RWPE2 (cell line): Measurements from ENCODE around the gene TRMT2B.
"Not testable (repeated sequence)": the region's sequence is repeated elsewhere in the genome, so short reads cannot be mapped to it uniquely, and the experiment has no call there.

Experiments used
- ATAC-seq: fragments of 200-7000 bp; cut with Tn5 transposase; 3 replicates; pipeline ENCODE4 v1.9.1; 2021; ENCODE audit warnings: low read depth
- DNase-seq: peaks from one replicate; pipeline ENCODE4 v3.0.0-alpha.2; 2020; ENCODE audit warnings: low spot score
- H3K27ac ChIP-seq: fragments of 450-650 bp; 2 replicates; pipeline ENCODE4 v1.5.1; 2017; ENCODE audit warnings: mild to moderate bottlenecking; ENCODE audit not compliant: poor library complexity, severe bottlenecking
- H3K27me3 ChIP-seq: fragments of 250-450 bp; sonication (Bioruptor Pico); 2 replicates; pipeline ENCODE4 v1.5.1; 2021; ENCODE audit warnings: mild to moderate bottlenecking, moderate library complexity; ENCODE audit not compliant: insufficient read depth, poor library complexity, severe bottlenecking
- H3K36me3 ChIP-seq: fragments of 250-450 bp; sonication (Bioruptor Pico); 2 replicates; pipeline ENCODE4 v1.5.1; 2020; ENCODE audit warnings: low read depth, mild to moderate bottlenecking, moderate library complexity
- H3K4me1 ChIP-seq: fragments of 250-450 bp; sonication (Bioruptor Pico); 2 replicates; pipeline ENCODE4 v1.5.1; 2021; ENCODE audit warnings: mild to moderate bottlenecking, moderate library complexity; ENCODE audit not compliant: insufficient read depth, poor library complexity, severe bottlenecking
- H3K4me3 ChIP-seq: fragments of 250-450 bp; sonication (Bioruptor Pico); 2 replicates; pipeline ENCODE4 v1.5.1; 2021; ENCODE audit warnings: mild to moderate bottlenecking, moderate library complexity; ENCODE audit not compliant: severe bottlenecking
- H3K9me3 ChIP-seq: fragments of 250-450 bp; sonication (Bioruptor Pico); 2 replicates; pipeline ENCODE4 v1.5.1; 2021; ENCODE audit warnings: mild to moderate bottlenecking, moderate library complexity; ENCODE audit not compliant: severe bottlenecking
- TF ChIP-seq, protein P1 (sequence below): fragments of 450-650 bp; IDR thresholded peaks from one replicate; pipeline ENCODE4 v1.5.1; 2017; ENCODE audit warnings: mild to moderate bottlenecking, moderate library complexity; ENCODE audit not compliant: poor library complexity, severe bottlenecking

The TRMT2B gene

DNA sequence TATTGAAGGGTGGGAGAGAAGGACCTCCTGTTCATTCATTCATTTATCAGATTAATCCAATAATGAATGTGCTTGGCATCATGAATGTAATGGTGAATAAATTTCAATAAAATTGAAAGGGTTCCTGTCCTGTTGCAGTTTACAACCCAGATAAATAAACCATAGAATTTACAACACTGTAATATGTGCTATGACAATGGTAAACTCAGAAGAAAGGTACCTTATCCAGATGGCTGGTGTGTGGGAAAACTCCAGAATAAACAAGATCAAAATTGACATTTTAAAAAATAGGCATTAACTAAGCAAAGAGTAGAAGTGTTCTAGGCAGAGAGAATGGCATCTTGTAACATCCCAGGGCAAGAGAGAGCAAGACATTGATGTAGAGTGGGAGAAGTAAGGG lies 67.1 kb downstream of the TRMT2B start:
- Histone ChIP-seq H3K27me3 (no peaks in the 10 kb centered on the region), H3K36me3 (no peaks in the 10 kb centered on the region), H3K27ac (no peak overlapping the region), H3K9me3 (no peaks in the 10 kb centered on the region), H3K4me1 (peaks cover 13% of the 10 kb centered on the region), H3K4me3 (no peak overlapping the region)
- TF ChIP-seq, protein P1, sequence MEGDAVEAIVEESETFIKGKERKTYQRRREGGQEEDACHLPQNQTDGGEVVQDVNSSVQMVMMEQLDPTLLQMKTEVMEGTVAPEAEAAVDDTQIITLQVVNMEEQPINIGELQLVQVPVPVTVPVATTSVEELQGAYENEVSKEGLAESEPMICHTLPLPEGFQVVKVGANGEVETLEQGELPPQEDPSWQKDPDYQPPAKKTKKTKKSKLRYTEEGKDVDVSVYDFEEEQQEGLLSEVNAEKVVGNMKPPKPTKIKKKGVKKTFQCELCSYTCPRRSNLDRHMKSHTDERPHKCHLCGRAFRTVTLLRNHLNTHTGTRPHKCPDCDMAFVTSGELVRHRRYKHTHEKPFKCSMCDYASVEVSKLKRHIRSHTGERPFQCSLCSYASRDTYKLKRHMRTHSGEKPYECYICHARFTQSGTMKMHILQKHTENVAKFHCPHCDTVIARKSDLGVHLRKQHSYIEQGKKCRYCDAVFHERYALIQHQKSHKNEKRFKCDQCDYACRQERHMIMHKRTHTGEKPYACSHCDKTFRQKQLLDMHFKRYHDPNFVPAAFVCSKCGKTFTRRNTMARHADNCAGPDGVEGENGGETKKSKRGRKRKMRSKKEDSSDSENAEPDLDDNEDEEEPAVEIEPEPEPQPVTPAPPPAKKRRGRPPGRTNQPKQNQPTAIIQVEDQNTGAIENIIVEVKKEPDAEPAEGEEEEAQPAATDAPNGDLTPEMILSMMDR, result no peak
- ATAC-seq (no peak), DNase-seq (no peak)

DNA sequence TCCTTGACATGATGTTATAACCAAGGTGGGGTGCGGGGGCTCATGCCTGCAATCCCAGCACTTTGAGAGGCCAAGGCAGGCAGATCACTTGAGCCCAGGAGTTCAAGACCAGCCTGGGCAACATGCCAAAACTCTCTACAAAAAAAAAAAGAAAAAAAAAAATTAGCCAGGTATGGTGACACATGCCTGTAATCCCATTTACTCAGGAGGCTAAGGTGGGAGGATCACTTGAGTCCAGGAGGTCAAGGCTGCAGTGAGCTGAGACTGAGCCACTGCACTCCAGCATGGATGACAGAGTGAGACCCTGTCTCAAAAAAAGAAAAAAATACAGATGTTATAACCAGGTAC lies 70.4 kb downstream of the TRMT2B start:
- H3K4me3 ChIP-seq, H3K9me3 ChIP-seq, H3K36me3 ChIP-seq, ATAC-seq, DNase-seq, H3K27me3 ChIP-seq: not testable (repeated sequence)
- H3K4me1 ChIP-seq, result peaks cover 13% of the 10 kb centered on the region
- peak overlapping the region; percentile 49 for H3K27ac ChIP-seq

DNA sequence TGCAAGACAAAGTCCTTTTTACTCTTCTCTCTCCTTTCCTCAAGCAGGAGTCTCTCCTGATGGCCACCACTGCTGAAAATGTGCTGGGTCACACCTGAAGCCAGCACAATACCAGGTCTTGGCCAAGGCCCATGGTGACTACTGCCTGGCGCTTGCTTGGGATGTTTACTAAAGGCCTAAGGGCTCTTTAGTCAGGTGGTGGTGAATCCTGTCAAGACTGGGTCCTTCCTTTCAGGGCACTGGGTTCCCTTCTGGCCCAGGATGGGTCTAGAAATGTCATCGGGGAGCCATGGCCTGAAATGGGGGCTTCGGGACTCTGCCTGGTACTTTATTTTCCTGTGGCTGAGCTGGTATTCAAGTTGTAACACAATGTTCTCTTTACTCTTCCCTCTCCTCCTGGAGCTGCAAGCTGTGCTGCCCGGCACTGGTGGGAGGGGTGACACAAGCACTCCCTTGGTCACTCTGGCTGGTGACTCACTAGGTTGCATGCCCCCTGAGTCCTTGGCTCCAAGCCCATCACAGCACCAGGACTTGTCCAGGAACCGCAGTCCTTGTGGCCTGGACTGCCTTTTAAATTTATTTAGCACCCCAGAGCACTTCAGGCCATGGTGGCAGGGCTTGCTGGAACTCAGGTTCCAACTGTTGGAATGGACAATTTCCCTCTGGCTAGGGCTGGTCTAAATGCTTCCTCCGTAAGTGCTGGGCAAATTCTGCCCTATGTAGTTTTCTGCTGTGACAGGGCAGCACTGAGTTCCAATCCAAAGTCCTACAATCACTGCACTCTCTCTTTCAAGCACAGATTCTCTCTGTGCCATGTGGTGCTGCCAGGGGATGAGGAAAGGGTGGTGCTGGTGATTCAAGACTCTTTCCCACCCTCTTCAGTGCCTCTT lies 71.1 kb downstream of the TRMT2B start:
- TF ChIP-seq, protein P1, result no peak
- Histone ChIP-seq H3K9me3 (no peaks in the 10 kb centered on the region), H3K36me3 (no peaks in the 10 kb centered on the region), H3K27me3 (no peaks in the 10 kb centered on the region), H3K27ac (peak overlapping the region; percentile 49), H3K4me3 (no peak overlapping the region), H3K4me1 (peaks cover 13% of the 10 kb centered on the region)
- ATAC-seq (peak; percentile 61), DNase-seq (no peak)

DNA sequence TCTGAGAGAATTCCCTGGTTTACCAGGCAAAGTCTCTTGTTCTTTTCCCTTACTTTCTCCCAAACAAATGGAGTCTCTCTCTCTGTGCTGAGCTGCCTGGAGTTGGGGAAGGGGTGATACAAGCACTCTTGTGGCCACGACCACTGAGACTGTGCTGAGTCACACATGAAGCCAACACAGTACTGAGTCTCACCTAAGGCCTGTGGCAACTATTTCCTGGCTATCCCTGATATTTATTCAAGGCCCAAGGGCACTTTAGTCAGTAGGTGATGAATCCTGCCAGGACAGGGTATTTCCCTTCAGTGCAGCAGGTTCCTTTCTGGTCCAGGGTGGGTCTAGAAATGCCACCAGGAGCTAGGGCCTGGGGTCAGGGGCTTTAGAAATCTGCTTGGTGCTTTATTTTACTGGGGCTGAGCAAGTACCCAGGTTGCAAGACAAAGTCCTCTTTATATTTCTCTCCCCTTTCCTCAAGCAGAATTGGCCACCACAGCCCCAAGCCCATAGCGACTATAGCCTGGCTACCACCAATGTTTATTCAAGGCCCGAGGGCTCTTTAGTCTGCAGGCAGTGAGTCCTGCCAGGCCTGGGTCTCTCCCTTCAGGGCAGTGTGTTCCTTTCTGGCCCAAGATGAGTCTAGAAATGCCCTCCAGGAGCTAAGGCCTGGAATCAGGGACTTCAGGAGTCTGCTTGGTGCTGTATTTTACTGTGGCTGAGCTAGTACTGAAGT lies 71.9 kb downstream of the TRMT2B start:
- peak; percentile 65 for ATAC-seq
- H3K9me3 ChIP-seq, result no peaks in the 10 kb centered on the region
- H3K27ac ChIP-seq, result peak overlapping the region; percentile 49
- H3K4me3 ChIP-seq, result no peak overlapping the region
- H3K36me3 ChIP-seq, result no peaks in the 10 kb centered on the region
- DNase-seq, result no peak
- TF ChIP-seq, protein P1, result no peak
- H3K27me3 ChIP-seq, result no peaks in the 10 kb centered on the region
- H3K4me1 ChIP-seq, result peaks cover 13% of the 10 kb centered on the region

DNA sequence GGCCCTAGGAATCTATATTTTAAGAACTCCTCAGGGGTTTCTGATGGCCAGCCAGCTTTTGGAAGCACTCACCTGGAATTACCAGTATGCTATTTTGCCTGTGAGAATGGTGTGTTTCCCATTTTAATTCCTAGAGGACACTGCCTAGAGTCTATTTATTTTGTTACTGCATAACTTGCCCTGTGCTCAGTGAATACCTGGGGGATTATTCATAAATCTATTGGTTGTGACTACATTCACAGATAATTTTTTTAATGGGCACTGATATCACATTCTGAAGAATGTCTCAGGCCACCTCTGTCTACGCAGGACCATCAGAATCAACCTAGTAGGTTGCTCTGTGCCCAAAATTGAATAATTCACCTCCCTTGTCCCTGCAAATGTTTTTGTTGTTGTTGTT lies 75.7 kb downstream of the TRMT2B start:
- ATAC-seq, result 0 out of 3 replicates have a peak, but pooled peaks have one; percentile 19

More for the DNA sequence above, 75.7 kb downstream of the TRMT2B start:
- Histone ChIP-seq H3K4me3 (no peak overlapping the region), H3K27me3 (no peaks in the 10 kb centered on the region), H3K9me3 (no peaks in the 10 kb centered on the region), H3K4me1 (peaks cover 12% of the 10 kb centered on the region), H3K36me3 (no peaks in the 10 kb centered on the region), H3K27ac (no peak overlapping the region)
- DNase-seq, result no peak
- TF ChIP-seq, protein P1, result no peak
